HUES64 (cell line): ENCODE data around the gene SYDE1. TPM values are rescaled to one million over a fixed set of nuclear protein-coding genes. Genes with fewer than 3 reads are reported as not detected.
"Not testable (repeated sequence)": the region's sequence is repeated elsewhere in the genome, so short reads cannot be mapped to it uniquely, and the experiment has no call there.

Source experiments
- H3K27ac ChIP-seq: 2 replicates; pipeline ENCODE4 v1.7.0; 2013; ENCODE audit warnings: low read depth, low read length, inconsistent platforms
- H3K27me3 ChIP-seq: 2 replicates; pipeline ENCODE4 v1.6.1; 2013; ENCODE audit warnings: mild to moderate bottlenecking, low read length; ENCODE audit not compliant: insufficient read depth
- H3K36me3 ChIP-seq: 2 replicates; pipeline ENCODE4 v1.6.1; 2013; ENCODE audit warnings: mild to moderate bottlenecking, low read length; ENCODE audit not compliant: insufficient read depth
- H3K4me1 ChIP-seq: 2 replicates; pipeline ENCODE4 v1.6.1; 2013; ENCODE audit warnings: mild to moderate bottlenecking, low read length, moderate library complexity; ENCODE audit not compliant: insufficient read depth
- H3K4me3 ChIP-seq: 2 replicates; pipeline ENCODE4 v1.5.1; 2013; ENCODE audit warnings: mild to moderate bottlenecking, low read length, moderate library complexity
- H3K9ac ChIP-seq: 2 replicates; pipeline ENCODE4 v1.6.1; 2013; ENCODE audit warnings: mild to moderate bottlenecking, low read depth, low read length
- H3K9me3 ChIP-seq: 2 replicates; pipeline ENCODE4 v1.6.1; 2013; ENCODE audit warnings: low read depth, low read length; ENCODE audit not compliant: insufficient read depth
- WGBS: fragments of 150-250, 120-280 bp; methylation state at CpG from one replicate; pipeline ENCODE4 v1.1.7; 2013; ENCODE audit warnings: missing lambda C conversion rate; 5-methylcytosine and 5-hydroxymethylcytosine counted together
- polyA plus RNA-seq, 2 experiments: library from polyadenylated mRNA; stranded (reverse); fragments of 50-300 nt; gene quantifications; one replicate each; pipeline ENCODE4 v1.2.3, GENCODE V29; 2013

The SYDE1 gene
- 10.4 TPM for polyA plus RNA-seq (2013, experiment 1 of 2)
- polyA plus RNA-seq (2013, experiment 2 of 2), result 11.2 TPM

DNA sequence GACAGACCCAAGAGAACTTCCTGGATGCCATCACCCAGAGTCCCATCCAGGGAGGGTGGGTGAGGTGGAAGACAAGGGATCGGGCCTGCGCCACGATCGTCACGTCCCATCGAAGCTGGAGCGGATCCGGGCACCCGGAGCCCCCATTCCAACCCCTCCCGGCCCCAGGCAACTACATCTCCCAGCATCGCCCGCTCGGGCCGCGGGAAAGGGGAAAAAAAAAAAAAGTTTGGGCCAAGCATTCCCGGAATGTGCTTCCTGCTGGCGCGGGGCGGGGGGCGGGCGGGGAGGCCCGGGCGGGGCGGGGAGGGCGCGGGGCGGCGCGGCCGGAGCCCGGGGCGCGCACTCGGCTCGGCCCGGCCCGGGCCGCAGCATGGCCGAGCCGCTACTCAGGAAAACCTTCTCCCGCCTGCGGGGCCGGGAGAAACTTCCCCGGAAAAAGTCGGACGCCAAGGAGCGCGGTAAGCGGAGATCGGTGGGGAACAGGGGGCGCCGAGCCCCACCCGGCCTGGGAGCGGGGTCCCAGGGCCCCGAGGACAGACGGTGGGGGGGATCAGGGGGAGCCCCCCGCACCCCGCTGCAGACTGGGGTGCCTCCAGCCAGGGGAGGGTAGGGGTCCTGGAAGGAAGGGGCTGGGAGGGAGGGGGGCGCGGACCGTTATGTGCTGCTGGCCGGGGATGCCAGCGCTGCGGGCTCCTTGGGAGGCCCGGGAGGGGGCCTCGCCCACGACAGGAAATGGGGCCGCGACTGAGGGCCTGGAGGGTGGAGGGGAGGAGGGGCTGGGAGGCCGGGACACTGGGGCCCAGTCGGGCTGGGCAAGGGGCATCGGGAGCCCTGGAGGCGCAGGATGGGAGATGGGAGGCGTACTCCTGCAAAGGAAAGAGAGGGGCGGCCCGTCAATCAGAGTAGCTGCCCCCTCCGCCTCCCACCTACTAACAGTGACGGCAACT, at the start of gene SYDE1:
SYDE1 (plus strand) TSS at position 341 of the 950 bp plus-strand sequence; CDS start at position 374, 33 bp downstream.
- H3K9me3 ChIP-seq, result 0 out of 2 replicates have a peak, but pooled peaks cover 2% of the 10 kb centered on the region
- WGBS, result under 1% methylated on average over 76 of the region's 78 CpGs
- no peaks in the 10 kb centered on the region for H3K27me3 ChIP-seq
- peak within 1 kb of the TSS; percentile 67 for H3K4me3 ChIP-seq
- peak within 1 kb of the TSS; percentile 92 for H3K9ac ChIP-seq
- H3K36me3 ChIP-seq, result peaks cover 31% of the 10 kb centered on the region
- H3K4me1 ChIP-seq, result peaks cover 9% of the 10 kb centered on the region
- peak within 1 kb of the TSS; percentile 97 for H3K27ac ChIP-seq

DNA sequence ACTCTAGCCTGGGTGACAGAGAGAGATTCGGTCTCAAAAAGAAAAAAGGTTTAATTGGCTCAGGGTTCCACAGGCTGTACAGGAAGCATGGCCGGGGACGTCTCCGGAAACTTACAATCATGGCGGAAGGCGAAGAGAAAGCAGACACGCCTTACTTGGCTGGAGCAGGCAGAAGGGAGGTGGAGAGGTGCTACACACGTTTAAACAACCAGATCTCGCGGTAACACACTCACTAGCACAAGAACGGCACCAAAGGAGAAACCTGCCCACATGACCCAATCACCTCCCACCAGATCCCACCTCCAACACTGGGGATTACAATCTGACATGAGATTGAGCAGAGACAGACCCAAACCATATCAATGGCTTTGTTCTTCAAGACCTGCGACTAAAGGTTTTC, 45.2 kb upstream of the SYDE1 start:
- H3K27me3 ChIP-seq, result no peaks in the 10 kb centered on the region
- H3K9ac ChIP-seq, result no peak overlapping the region
- WGBS, result 73% methylated on average over 12 of the region's 12 CpGs
- no peak overlapping the region for H3K27ac ChIP-seq
- no peaks in the 10 kb centered on the region for H3K4me1 ChIP-seq
- peaks cover 78% of the 10 kb centered on the region for H3K9me3 ChIP-seq
- no peak overlapping the region for H3K4me3 ChIP-seq
- no peaks in the 10 kb centered on the region for H3K36me3 ChIP-seq

- H3K27me3 ChIP-seq, H3K9ac ChIP-seq, H3K36me3 ChIP-seq, H3K4me1 ChIP-seq, H3K4me3 ChIP-seq, H3K27ac ChIP-seq: not testable (repeated sequence)
- peaks cover 45% of the 10 kb centered on the region for H3K9me3 ChIP-seq
- 59% methylated on average over 4 of the region's 4 CpGs for WGBS
Observed at GRCh38 chr19:15070386-15070785, 36.8 kb upstream of the SYDE1 start.

- Histone ChIP-seq H3K36me3 (no peaks in the 10 kb centered on the region), H3K4me3 (no peak overlapping the region), H3K9me3 (peaks cover 27% of the 10 kb centered on the region), H3K27me3 (no peaks in the 10 kb centered on the region), H3K4me1 (no peaks in the 10 kb centered on the region), H3K9ac (no peak overlapping the region), H3K27ac (no peak overlapping the region)
- WGBS, result 78% methylated on average over 23 of the region's 23 CpGs
Observed at GRCh38 chr19:15072930-15073647, 34.1 kb upstream of the SYDE1 start.

GRCh38 chr19:15074371-15074770, 32.8 kb upstream of the SYDE1 start:
- H3K9me3 ChIP-seq, result peaks cover 25% of the 10 kb centered on the region
- H3K36me3 ChIP-seq, result no peaks in the 10 kb centered on the region
- 60% methylated on average over 2 of the region's 2 CpGs for WGBS
- H3K27me3 ChIP-seq, result no peaks in the 10 kb centered on the region
- no peak overlapping the region for H3K4me3 ChIP-seq
- no peak overlapping the region for H3K27ac ChIP-seq
- H3K4me1 ChIP-seq, result no peaks in the 10 kb centered on the region
- H3K9ac ChIP-seq, result no peak overlapping the region

GRCh38 chr19:15075806-15076205, 31.4 kb upstream of the SYDE1 start:
- 87% methylated on average over 3 of the region's 4 CpGs for WGBS
- Histone ChIP-seq H3K9me3 (peaks cover 22% of the 10 kb centered on the region), H3K4me3 (no peak overlapping the region)

GRCh38 chr19:15080002-15080401, 27.2 kb upstream of the SYDE1 start:
- not testable (repeated sequence) for H3K4me1 ChIP-seq, H3K9me3 ChIP-seq, H3K27ac ChIP-seq, H3K9ac ChIP-seq, H3K4me3 ChIP-seq, H3K36me3 ChIP-seq, H3K27me3 ChIP-seq
- 71% methylated on average over 4 of the region's 4 CpGs for WGBS

More at GRCh38 chr19:15075806-15076205, 31.4 kb upstream of the SYDE1 start:
- no peaks in the 10 kb centered on the region for H3K27me3 ChIP-seq
- H3K9ac ChIP-seq, result no peak overlapping the region
- H3K27ac ChIP-seq, result no peak overlapping the region
- no peaks in the 10 kb centered on the region for H3K36me3 ChIP-seq
- no peaks in the 10 kb centered on the region for H3K4me1 ChIP-seq

DNA sequence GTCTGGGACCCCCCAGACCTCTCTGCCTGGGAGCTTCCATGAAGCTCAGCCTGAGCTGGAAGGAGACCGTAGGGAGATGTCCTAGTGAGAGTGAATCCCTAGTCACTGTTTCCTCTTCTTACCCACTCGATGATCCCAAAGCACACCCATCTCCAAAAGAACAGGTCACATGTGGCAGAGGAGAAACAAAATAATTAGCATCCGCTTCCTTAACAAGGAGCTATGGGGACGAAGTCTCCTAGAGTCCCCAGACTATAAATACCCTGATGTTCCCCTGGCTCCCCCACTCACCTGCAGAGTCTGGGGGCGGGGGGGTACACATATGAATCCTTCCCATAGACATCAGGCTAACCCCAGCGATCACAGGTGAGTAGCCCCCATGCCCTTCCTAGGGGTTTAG, 25.3 kb upstream of the SYDE1 start, which contains the start of gene OR1I1:
OR1I1 (plus strand) TSS at position 301 of the 400 bp plus-strand sequence. CDS start 4,855 bp downstream, outside the sequence.
- 0 out of 2 replicates have a peak, but pooled peaks cover 2% of the 10 kb centered on the region for H3K9me3 ChIP-seq
- no peak within 1 kb of the TSS for H3K4me3 ChIP-seq
- H3K27ac ChIP-seq, result no peak within 1 kb of the TSS
- no peaks in the 10 kb centered on the region for H3K36me3 ChIP-seq
- H3K9ac ChIP-seq, result no peak within 1 kb of the TSS
- no peaks in the 10 kb centered on the region for H3K4me1 ChIP-seq
- H3K27me3 ChIP-seq, result peaks cover 4% of the 10 kb centered on the region; the same call in 1 of the 2 replicates
- WGBS, result 80% methylated on average over 6 of the region's 6 CpGs

DNA sequence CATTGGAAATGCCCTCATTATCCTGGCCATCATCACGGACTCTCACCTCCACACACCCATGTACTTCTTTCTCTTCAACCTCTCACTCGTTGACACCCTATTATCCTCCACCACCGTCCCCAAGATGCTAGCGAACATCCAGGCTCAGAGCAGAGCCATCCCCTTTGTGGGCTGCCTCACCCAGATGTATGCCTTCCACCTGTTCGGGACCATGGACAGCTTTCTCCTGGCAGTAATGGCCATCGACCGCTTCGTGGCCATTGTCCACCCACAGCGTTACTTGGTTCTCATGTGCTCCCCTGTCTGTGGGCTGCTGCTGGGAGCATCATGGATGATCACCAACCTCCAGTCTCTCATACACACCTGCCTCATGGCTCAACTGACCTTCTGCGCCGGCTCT, 20.0 kb upstream of the SYDE1 start:
- no peaks in the 10 kb centered on the region for H3K36me3 ChIP-seq
- no peaks in the 10 kb centered on the region for H3K4me1 ChIP-seq
- no peak overlapping the region for H3K27ac ChIP-seq
- no peak overlapping the region for H3K4me3 ChIP-seq
- no peaks in the 10 kb centered on the region for H3K9me3 ChIP-seq
- 77% methylated on average over 11 of the region's 11 CpGs for WGBS
- H3K9ac ChIP-seq, result no peak overlapping the region
- H3K27me3 ChIP-seq, result peaks cover 7% of the 10 kb centered on the region; the same call in 1 of the 2 replicates

DNA sequence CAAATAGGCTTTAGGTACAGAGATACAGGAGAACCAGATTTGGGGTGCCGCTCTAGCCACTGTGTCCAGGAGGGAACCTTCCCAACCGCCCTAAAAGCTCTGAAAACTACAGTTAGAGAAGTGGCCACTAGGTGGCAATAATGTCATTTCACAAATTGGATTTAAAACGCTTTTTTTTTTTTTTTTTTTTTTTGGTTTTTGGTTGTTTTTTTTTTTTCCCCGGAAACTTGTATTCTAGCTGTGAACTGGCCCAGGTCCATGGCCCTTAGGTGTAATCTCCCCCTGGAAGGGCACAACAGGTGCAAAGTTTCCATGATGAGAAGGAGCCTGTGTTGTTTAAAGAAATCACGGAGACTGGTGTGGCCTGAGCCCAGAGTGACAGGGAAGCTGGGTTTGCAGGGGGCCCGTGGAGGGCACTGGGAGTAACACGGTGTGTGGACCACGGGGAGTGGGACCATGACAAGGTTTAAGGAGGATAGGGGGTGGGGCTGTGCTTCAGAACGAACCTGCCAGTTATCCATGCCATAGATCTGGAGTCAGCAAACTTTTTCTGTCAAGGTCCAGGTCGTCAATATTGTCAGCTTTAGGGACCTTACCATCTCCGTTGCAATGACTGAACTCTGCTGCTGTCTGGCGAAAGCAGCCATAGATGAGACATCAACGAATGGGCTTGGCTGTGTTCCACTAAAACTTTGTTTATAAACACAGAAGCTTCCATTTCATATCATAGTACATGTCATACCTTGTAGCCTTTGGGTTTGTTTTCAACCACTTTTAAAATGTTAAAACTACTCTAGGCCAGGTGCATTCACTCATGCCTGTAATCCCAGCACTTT, 15.1 kb upstream of the SYDE1 start:
- H3K27me3 ChIP-seq, result 0 out of 2 replicates have a peak, but pooled peaks cover 1% of the 10 kb centered on the region
- H3K36me3 ChIP-seq, result no peaks in the 10 kb centered on the region
- H3K27ac ChIP-seq, result no peak overlapping the region
- H3K4me1 ChIP-seq, result no peaks in the 10 kb centered on the region
- H3K9ac ChIP-seq, result no peak overlapping the region
- no peak overlapping the region for H3K4me3 ChIP-seq
- 47% methylated on average over 13 of the region's 13 CpGs for WGBS
- H3K9me3 ChIP-seq, result no peaks in the 10 kb centered on the region
